ENCODE data around the gene RARRES1.

Gene RARRES1

DNA sequence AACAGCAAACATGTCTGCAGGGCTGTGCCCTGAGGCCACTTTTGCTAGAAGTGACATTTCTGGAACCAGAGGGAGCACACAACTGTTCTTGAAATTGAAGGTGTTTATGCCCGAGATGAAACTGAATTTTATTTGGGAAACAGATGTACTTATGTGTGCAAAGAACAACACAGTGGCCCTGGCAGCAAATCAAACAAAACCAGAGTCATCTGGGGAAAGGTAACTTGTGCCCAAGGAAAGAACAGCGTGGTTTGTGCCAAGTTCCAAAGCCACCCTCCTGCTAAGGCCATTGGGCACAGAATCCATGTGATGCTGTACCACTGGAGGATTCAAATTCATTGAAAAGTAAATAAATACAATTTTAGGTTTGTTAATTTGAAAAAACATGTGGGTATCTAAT, 31.2 kb upstream of the RARRES1 start:
- DNase-seq: no peak

GRCh38 chr3:158762701-158763100, 30.4 kb upstream of the RARRES1 start:
- DNase-seq: no peak

DNA sequence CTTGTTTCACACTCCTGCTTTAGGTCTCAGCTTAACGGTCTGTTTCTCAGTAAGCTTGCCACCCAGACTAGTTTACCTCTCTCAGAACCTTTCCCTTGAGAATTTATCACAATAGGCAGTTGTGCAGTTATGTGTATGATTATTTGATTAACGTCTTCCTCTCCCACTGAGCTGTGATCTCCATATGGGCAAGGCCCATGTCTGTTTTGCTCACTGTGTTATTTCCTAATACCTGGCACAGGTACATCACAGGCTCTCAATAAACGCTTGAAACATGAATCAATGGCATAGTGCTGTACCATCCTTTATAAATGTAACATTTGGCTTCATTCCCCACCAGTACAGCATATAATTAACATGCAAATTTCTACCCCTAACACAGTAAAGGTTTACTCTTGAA, 29.1 kb upstream of the RARRES1 start:
- no peak for DNase-seq

GRCh38 chr3:158755421-158755820, 23.2 kb upstream of the RARRES1 start:
- DNase-seq: no peak

- DNase-seq: no peak
Observed at GRCh38 chr3:158753854-158754253, 21.6 kb upstream of the RARRES1 start.

DNA sequence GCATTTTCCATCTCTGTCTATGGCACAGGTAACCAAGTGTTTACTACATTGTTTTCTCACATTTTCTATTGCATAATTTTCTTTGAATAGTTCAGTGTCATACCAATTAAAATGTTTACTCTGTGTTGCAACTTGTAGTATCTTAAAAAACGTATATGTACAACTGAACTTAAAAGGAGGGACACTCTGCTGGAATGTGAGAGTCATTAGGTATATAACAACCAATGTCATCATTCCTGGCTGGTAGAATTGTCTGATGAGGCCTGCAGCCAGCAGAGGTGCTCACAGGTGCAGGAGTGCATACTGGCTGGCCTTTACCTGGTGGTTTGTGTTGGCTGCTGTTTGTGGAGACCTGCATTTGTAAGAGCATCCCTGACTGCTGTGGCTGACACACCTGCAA, 19.1 kb upstream of the RARRES1 start:
- DNase-seq: no peak

DNA sequence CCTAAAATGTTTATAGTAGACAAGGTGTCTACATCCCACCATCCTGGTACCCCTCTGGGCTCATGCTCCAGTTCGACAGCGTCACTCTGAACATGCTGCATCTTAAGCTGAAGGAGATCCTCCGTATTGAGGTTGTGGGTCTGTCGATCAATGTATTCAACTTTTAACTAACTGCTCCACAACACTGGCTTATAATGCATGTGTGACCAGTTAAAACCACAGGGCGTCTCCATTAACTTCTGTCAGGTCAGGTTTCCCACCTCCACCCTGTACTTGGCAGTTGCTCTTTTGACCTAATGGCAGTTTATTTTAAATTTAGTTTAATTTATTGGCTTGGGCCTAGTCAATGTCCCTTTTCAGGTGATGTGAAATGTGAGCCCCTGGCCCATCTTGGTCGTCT, 17.8 kb upstream of the RARRES1 start:
- no peak for DNase-seq

DNA sequence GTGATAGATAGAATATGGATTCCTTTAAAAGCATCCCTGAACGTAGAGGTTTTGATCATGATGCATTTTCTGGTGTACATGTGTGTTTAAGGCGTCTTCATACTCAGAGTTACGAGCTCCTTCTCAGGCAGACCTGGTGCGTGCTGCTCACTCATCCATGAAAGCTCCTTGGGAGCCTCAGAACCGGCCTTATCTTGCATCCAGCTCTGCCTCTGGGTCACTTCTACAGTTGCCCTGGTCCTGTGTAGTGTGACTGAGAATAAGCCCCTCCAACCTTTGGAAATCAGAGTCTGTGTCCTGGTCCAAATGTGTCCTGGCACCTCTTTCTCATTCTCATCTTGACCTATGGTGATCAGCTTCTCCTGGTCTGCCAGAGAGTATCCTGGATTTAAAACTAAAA, 17.3 kb upstream of the RARRES1 start:
- no peak for DNase-seq

GRCh38 chr3:158748237-158748828, 16.1 kb upstream of the RARRES1 start:
- peak; percentile 78 for DNase-seq

DNA sequence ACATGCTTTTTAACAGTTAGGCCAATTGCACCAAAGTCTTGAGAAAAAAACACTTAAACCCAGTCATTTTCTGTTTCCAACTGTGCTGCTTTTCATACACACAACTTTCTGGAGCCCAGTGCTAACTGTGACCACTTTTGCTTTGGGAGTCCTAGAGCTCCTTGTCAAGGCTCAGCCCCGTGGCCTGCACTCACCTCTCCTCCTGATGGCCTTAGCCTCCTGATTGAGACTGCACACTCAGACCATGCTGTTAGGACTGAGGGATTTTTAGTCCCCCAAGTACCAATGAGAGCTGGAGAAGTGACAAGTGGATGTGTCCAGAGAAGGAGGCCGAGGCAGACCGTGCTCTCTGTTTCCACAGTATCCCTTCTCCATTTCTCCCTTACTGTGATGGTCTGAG, 15.2 kb upstream of the RARRES1 start:
- no peak for DNase-seq

GRCh38 chr3:158745551-158745950, 13.3 kb upstream of the RARRES1 start:
- DNase-seq: no peak

- DNase-seq: no peak
Observed at GRCh38 chr3:158744567-158745288, 12.5 kb upstream of the RARRES1 start.

GRCh38 chr3:158743664-158744566, 11.7 kb upstream of the RARRES1 start:
- DNase-seq: peak; percentile 98

DNA sequence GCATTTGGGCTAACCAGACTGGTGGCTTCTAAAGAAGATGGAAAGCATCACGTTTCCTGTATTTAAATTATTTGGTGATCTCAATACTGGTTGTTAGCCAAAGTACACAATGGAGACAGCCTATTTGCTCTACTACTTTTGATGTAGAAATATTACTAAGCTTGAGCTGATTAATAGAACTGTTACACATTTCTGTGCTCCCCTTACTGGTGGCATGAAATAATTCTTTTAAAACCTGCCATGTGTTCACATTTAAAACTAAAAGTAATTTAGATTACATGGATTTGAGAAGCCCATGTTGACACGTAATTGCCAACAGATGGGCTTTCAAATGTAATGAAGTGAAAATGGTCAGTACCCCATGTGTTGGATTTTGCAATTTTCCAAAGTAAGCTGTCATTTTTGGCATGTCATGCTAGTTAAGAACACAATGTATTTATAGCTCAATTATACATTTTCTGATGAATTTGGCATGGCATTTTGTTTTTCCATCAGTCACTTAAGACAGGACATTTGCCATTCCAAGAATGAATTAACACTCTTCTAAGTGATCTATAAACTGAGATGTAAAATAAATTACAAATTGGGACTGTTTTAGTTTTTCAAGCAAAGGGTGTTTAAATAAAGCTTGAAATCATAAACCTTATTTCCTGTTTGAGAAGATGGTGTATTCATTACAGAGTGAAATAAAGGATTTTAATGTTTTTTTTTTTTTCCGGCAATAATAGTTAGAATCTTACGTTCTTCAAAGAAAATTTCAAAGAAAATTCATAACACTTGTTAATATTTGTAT, 10.8 kb upstream of the RARRES1 start:
- no peak for DNase-seq

DNA sequence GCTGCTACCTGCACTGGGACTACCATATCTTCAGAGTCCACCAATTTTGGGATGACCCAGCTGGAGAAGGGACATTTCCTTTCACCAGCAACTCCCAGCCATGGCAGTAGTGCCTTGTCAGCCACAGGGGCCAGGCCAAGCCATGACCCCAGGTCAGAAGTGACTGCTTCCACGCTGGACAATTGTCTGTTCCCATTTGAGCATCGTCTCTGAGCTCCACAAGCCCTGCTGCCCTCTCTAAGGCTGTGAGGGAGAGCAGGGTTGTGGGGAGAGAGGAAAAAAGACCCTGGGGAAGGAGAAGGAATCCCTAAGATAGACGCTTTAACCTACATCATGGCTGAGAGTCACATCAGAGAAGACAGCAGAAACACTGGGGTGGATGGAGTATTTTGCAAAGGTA, 7.4 kb upstream of the RARRES1 start:
- no peak for DNase-seq

DNA sequence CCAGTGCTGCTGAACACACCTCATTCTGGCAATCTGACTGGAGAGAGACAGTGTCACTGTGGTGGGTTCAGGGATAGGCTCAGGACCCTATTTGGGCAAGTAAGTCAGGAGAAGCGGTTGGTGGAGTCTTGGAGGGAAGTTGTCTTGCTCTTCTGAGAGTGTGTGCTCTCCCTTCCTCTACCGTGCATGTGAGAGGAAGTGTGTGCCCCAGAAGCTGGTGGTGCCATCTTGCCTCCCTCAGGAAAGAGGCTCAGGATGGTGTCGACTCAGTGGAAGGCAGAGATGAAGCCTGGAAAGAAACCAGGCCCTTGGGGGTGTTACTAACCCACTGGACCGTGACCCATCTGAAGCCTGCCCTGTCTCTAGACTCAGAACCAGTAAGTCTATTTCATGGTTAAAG, 6.8 kb upstream of the RARRES1 start:
- no peak for DNase-seq

GRCh38 chr3:158738653-158739052, 6.4 kb upstream of the RARRES1 start:
- DNase-seq: no peak

GRCh38 chr3:158737976-158738615, 5.8 kb upstream of the RARRES1 start:
- DNase-seq: no peak

DNA sequence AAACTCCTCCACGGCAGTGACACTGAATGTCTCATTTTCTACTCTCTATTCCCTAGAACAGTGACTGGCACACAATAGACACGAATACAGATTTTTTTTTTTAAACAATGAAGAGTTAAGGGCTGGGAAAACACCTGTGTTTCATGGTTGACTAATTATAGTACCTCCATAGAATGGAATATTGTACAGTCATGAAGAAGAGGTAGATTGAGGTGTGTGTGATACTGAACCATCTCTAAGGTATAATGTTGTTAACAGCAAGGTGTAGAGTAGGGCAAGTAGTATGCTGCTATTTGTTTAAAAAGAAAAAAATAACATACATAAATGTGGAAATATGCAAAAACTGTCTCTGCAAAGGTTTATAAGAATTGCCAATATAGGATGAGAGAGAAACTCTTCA, 5.2 kb upstream of the RARRES1 start:
- DNase-seq: no peak

GRCh38 chr3:158735296-158736033, 3.2 kb upstream of the RARRES1 start:
- no peak for DNase-seq

GRCh38 chr3:158733656-158734055, 1.4 kb upstream of the RARRES1 start:
- DNase-seq: no peak

DNA sequence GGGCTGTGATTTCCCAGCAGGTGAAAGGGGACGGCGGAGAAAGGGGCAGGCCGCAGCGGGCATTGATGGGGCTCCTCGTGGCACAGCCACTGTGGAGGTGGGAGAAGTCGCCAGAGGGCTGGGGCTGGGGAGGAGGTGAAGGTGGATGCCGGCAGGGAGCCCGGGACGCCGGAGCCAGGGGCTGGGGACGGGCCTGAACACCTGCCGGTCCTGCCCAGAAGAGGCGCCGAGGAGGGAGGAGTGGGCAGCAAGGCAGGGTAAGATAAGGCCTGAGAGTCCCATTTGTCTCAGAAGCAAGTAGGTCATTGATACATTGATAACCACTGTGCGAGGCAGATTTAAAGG, 571 bp upstream of the RARRES1 start:
- DNase-seq: peak; percentile 48
